ENCODE results near the gene MIOX.

MIOX gene

GRCh38 chr22:50490531-50491308 lies 4.1 kb downstream of the MIOX start:
- no peak for DNase-seq (ENCODE audit: low spot score)

- DNase-seq (ENCODE audit: low spot score), result no peak
These were observed 10.4 kb downstream of the MIOX start for GRCh38 chr22:50497093-50497492.

- peak; percentile 30 for DNase-seq (ENCODE audit: low spot score)
These were observed 11.7 kb downstream of the MIOX start for GRCh38 chr22:50498322-50498890.

- DNase-seq (ENCODE audit: low spot score), result no peak
These were observed 13.8 kb downstream of the MIOX start for GRCh38 chr22:50500452-50500851.

- DNase-seq (ENCODE audit: low spot score), result no peak
These were observed 15.4 kb downstream of the MIOX start for GRCh38 chr22:50502096-50502495.

- no peak for DNase-seq (ENCODE audit: low spot score)
These were observed 16.2 kb downstream of the MIOX start for GRCh38 chr22:50502628-50503474.

GRCh38 chr22:50503475-50504145 lies 17.0 kb downstream of the MIOX start:
- no peak for DNase-seq (ENCODE audit: low spot score)

- DNase-seq (ENCODE audit: low spot score), result no peak
These were observed 17.9 kb downstream of the MIOX start for GRCh38 chr22:50504369-50505211.

GRCh38 chr22:50505276-50505775 lies 18.7 kb downstream of the MIOX start:
- no peak for DNase-seq (ENCODE audit: low spot score)

GRCh38 chr22:50505776-50506610 lies 19.3 kb downstream of the MIOX start:
- DNase-seq (ENCODE audit: low spot score), result no peak

- peak; percentile 65 for DNase-seq (ENCODE audit: low spot score)
These were observed 20.2 kb downstream of the MIOX start for GRCh38 chr22:50506611-50507420.

- DNase-seq (ENCODE audit: low spot score), result peak; percentile 84
These were observed 20.8 kb downstream of the MIOX start, which contains the start of gene LMF2 for GRCh38 chr22:50507421-50507990. LMF2 (minus strand) TSS chr22:50507702; CDS start chr22:50507675, 27 bp downstream.

- DNase-seq (ENCODE audit: low spot score), result peak; percentile 95
These were observed 21.6 kb downstream of the MIOX start, which contains the start of gene NCAPH2 for GRCh38 chr22:50507991-50508884. NCAPH2 (plus strand) TSS chr22:50508224; CDS start chr22:50508338, 114 bp downstream.

- peak; percentile 44 for DNase-seq (ENCODE audit: low spot score)
These were observed 22.2 kb downstream of the MIOX start for GRCh38 chr22:50508897-50509296.

- DNase-seq (ENCODE audit: low spot score), result no peak
These were observed 26.5 kb downstream of the MIOX start for GRCh38 chr22:50513175-50513574.

- DNase-seq (ENCODE audit: low spot score), result no peak
These were observed 29.4 kb downstream of the MIOX start for GRCh38 chr22:50516068-50516467.

GRCh38 chr22:50516891-50517290 lies 30.2 kb downstream of the MIOX start:
- DNase-seq (ENCODE audit: low spot score), result no peak
